NCI-H1092 (cell line): ENCODE measurements around the gene EIF1AD.

ENCODE experiments used
- DNase-seq: peaks from one replicate; lab custom pipeline; 2025; lab: John Stamatoyannopoulos, UW

The EIF1AD gene

DNA sequence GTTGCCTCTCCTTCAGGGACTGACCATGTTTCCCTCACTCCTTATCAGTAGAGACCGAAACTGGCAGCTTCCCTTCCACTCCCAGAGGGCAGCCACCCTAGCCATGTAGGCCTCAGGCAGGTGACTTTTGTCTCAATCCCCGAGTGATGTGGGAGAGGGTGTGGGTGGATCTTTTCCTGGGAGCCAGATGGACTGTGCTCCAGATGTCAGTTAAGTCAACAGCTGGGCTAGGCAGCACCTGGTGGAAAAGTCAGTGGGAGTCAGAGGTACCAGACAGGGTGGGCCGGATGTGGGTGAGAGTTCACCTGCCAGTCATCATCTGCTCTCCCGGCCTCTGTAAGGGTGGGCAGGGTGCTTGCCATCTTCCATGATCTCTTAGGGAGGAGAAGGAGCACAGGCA, 2.2 kb upstream of the EIF1AD start:
- DNase-seq, result no peak

DNA sequence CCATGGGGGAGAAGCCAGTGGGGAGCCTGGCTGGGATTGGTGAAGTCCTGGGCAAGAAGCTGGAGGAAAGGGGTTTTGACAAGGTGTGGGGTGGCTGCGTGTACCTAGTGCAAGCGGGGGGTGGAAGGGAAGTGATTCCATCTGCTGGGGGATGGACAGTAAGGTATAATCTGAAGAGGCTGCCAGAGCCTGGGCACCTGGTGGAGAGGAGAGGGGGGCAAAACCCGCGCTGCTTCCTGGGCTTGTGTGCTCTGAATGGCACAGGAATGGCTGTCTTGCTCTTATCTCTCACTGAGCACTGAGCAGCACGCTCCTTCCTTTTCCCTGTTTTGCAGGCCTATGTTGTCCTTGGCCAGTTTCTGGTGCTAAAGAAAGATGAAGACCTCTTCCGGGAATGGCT, 1.3 kb upstream of the EIF1AD start:
- no peak for DNase-seq

DNA sequence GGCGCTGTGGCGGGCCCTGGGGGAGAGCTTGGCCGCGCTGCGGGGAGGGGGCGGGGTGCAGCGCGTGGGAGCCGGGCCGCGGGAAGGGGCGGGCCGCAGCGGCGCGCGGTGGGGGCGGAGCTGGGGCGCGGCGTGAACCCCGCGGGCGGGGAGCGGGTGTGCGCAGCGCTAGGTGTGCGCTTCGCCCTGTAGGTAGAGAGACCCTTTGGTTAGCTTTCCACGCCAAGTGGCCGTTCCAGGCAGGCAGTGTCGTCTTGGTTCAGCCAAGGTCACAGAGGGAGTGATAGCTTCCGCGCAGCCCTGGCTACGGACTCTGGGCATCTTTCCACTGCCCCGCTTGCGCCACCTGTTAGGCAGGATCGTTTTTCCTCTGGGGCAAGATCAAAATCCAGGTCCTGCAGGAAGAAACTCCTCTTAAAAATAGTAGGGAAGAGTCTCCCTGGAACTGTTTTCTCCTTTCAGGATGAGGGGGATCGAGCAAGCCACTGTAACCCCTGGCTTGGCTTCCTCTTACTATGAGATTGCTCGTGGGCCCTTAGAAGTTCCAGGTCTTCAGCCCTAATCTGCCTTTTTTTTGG, 780 bp upstream of the EIF1AD start:
- no peak for DNase-seq

DNA sequence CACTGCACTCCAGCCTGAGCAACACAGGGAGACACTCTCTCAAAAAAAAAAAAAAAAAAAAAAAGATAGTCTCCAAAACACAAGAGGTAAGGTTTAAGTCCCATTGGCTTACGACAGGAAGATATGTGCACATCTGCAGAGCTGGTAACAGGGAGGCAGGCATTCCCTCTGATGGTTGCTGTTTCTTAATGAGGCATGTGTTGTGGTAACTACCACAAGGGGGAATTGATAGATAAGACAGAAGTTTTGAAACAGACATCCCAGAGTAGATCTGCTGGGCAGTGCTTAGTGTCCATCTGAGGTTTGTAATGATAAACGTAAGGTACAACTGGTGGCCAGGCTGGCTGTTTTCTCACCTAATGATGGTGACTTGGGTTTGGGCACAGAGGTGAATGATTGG, 4.7 kb downstream of the EIF1AD start:
- no peak for DNase-seq

DNA sequence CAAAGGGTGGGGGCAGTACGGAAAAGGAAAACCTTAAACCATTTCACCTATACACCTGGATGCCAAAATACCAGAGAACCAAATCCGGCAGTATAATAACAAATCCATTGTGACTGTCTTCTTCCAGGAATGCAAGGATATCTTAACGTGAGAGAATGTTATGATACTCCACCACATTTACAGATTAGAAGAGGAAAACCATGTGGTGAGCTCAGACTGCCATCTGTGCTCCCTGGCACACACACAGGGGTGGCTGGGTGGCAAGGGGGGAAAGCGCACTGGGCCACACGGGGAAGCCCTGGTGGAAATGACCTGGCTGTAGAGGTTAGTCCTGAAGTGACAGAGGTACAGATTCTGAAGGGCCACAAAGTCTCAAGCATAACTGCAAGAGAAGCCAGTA, 9.9 kb downstream of the EIF1AD start:
- DNase-seq, result no peak

DNA sequence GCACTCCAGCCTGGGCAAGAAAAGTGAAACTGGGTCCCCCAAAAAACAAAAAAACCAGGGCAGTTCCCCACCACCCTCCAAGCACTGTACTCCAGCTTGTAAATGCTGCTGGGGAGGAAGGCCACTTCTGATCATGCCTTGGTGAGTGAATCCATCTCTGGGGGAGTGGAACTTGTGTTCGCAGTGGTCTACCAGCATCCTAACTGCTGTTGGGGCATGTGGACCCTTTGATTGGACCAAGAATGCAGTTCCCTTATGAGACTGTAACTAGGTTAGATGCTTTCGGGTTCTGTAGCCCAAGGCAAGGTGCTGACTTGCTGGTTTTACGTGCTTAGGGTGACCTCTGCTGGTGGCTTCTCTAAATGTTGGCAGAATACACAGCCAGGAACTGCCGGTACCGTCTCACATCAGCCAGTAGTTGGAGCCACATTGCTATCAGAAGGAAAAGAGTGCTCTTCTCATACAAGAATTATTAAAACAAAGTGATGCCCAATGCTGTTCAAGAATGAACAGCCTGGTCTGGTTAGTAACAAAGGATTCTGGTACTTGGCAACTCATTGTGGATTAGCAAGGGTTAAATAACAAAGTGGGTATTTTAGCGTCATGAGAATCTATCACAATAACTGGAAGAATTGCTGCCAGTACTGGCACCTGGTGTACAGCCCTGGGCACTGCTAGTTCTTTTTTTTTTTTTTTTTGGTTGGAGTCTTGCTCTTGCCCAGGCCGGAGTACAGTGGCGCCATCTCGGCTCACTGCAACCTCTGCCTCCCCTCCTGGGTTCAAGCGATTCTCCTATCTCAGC, 13.0 kb downstream of the EIF1AD start:
- DNase-seq, result peak; percentile 93

DNA sequence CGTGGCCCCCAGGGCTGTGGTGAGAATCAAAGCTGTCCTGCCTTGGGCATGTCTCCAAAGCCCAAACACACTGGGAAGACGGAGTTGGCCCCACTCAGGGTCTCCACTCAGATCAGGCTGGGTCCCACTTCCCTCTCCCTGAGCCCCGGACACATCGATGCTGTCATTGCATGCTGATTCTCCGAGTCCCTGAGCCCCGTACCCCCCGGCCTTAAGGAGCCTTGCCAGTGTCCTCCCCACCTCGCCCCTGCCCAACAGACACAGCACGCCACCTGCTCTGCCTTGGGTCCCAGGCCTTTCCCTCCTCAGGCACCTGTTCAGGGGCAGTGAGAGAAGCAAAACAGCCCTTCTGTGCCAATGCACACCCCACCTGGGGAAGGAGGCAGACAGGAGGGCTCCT, 14.6 kb downstream of the EIF1AD start:
- no peak for DNase-seq

DNA sequence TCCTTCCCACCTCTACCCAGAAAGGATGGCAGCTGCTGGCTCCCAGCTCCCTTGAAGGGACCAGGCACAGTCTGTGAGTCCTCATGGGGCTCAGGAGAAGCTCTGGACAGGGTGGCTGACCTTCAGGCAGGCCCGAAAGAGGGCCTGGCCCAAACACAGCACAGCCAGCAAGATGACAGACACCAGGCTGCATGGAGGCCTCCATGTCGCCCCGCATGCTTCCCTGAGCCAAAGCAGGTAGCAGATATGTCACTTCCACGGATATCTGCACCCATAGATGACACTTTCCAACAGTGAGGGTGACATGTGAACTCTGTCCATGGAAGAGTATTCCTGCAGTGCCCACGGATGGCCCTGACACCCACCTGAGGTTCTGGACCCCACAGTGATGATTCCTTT, 18.4 kb downstream of the EIF1AD start:
- DNase-seq, result no peak

DNA sequence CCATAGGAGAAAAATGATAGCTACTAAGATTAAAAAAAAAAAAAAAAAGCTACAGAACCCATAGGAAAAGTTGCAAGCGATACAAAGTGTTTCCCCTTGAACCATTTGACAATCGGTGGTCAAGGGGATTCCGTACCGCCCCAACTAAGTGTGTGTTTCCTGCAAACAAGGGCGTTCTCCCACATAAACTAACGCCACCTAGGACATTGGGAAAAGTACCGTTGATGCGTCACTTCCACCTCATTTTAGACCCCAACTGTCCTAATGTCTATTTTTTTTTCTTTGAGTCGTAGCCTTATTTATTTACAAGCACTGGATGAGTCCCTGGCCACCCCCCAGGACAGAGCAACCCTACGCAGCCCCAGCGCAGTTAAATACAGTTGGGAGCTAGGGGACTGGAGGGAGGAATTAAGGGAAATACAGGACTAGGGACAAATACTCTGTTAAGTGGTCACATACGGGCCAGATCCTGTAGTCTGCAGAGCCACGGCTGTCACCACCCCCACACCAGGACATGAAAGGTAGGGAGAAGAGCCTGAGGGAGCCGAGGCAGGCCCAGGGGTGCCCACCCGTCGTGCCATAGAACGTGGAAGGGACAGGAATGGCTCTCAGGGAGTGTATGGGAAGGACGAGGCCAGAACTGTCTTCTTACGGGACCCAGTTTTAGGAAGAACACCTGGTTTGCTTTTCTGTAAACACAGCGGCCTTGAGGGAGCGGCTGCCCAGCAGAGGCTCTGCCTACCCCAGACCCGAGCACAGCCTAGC, 19.0 kb downstream of the EIF1AD start:
- DNase-seq, result no peak

DNA sequence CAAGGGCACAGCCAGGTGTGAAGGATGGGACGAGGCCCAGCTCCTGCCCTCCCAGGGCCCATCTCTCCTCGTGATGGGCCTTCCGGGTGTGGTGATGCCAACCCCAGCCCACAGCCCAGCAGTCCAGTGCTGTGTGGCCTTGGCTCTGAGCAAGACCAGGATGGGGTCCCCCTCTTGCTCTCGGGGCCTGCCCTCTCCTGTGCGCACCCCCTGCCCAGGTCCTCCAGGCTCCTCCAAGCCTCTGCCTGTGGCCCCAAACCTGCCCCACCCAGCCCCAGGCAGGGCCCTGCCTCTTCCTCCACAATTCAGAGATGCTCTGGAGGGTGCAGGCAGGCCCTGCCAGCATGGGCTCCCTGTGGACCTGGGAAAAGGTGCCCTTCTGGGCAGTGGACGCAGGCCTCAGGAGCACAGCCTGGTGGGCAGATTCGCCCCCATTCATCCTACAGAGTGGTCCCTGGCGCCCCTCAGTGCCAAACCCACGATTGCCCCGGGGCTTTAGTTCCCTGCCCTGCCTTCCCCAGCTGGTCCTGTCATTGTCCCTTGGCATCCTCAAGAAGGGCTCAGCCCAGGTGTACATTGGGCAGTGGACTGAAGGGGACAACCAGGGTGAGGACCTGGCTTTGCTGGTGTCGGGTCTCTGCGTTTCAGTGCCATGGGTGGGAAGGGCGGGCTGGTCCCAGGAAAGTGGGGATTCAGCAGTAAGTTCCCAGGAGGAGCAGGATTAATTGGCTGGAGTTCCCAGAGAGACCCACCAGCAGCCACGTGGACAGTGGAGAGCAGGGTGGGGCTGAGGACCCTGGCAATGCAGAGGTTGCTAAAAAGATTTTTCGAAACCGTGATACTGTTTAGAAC, 19.8 kb downstream of the EIF1AD start:
- DNase-seq, result no peak

DNA sequence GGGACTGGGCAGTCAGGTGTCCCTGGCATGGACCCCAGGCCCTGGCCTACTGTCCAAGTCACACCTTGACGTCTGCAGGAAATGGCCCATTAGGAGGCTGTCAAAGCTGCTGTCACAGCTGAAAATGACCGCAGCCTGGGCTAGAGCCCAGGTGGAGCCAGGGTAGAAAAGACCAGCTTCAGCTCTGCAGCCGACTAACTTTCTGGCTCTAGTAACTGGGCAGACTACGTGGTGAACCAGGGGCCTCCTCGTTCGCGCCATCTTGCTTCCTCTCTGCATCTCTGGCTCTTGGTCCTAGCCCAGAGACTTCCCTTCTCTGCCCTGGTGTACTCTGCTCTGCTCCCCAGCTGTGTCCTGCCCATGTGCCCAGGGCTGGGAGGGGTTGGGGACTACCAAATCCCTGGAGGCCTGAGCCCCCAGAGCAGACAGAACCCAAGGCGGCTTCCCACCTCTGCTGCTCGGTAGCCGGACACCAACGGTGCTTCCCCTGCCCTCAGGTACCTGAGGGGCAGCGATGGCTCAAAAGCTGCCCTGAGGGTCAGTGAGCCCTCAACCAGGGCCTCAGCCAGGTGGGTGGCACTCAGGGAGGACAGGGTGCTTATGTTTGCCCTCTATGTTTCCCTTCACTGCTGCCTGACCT, 20.7 kb downstream of the EIF1AD start:
- no peak for DNase-seq

DNA sequence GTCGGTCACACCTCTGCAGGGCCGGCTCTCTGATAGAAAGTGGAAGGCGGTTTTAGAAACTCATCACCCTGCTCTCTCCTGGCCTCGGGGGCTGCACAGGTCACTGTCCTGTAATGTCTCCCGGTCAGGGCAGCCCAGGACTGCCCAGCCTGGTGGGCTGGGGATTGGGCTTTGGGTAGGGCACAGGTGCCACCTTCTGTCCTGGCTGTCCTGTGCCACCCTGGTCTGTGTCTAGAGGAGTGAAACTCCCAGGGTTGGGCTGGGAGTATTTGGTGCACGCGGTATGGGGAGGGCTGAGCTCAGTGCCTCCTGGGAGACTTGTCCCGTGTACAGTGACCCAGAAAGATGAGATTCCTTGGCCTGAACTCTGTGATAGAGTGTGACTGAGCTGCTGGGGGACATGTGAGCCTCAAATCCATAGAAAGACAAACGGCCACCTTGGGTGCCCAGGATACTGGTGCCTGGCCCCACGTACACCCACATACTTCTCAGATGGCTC, 22.6 kb downstream of the EIF1AD start:
- no peak for DNase-seq

DNA sequence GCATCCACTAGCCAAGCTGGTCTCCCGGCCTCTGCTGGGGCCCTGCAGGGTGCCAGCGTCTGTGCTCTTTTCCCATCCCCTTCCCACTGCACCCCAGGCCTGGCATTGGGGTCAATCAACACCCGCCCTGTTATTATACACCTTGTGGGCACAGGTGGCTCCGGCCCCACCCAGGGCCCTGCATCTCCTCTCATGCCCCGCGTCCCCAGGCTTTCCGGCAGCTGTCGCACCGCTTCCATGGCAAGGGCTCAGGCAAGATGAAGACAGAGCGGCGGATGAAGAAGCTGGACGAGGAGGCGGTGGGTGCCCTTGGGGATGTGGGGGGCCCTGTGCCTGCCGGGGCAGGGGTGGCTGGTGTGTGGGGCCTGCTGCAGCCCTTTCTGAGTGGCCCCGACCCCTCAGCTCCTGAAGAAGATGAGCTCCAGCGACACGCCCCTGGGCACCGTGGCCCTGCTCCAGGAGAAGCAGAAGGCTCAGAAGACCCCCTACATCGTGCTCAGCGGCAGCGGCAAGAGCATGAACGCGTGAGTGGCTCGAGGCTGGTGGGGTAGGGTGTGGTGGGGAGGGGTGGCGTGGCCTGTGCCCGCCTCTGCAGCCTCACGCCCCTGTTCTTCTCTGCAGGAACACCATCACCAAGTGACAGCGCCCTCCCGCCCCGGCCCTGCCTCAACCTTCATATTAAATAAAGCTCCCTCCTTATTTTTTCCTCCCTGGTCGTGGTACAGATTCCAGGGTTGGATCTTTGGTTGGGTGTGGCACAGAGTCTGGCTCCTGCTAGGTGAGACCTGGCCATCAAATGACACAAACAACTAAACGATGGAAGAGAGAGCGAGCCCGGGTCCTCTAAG, 23.3 kb downstream of the EIF1AD start:
- no peak for DNase-seq

DNA sequence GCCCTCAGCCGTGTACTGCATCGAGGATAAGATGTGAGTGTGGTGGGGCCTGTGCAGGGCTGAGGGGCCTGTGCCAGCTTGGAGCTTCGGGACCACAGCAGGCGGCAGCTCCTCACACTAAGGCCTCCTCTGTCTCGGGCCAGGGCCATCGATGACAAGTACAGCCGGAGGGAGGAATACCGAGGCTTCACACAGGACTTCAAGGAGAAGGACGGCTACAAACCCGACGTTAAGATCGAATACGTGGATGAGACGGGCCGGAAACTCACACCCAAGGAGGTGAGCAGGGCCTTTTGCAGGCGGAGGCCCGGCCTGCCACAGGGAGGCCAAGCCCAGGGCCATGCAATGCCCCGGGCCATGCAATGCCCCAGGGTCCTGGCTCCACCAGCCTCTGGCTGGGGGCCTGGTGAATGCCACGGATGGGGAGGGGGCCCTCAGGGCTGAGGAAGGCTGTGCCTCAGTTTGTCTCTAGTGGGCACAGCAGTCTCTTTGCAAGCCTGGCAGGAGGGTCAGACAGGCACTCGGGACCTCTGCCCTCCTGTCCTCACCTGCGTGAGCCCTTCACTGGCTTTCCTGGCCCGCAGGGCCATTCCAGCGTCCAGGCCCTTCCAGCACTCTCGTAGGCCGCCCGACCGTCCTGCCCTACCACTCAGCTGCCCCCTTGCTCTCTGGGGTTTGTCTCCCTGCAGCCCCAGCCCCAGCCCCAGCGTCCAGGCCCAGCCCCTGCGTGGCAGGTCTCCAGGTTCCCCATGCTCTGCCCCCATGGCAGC, 24.2 kb downstream of the EIF1AD start:
- no peak for DNase-seq

DNA sequence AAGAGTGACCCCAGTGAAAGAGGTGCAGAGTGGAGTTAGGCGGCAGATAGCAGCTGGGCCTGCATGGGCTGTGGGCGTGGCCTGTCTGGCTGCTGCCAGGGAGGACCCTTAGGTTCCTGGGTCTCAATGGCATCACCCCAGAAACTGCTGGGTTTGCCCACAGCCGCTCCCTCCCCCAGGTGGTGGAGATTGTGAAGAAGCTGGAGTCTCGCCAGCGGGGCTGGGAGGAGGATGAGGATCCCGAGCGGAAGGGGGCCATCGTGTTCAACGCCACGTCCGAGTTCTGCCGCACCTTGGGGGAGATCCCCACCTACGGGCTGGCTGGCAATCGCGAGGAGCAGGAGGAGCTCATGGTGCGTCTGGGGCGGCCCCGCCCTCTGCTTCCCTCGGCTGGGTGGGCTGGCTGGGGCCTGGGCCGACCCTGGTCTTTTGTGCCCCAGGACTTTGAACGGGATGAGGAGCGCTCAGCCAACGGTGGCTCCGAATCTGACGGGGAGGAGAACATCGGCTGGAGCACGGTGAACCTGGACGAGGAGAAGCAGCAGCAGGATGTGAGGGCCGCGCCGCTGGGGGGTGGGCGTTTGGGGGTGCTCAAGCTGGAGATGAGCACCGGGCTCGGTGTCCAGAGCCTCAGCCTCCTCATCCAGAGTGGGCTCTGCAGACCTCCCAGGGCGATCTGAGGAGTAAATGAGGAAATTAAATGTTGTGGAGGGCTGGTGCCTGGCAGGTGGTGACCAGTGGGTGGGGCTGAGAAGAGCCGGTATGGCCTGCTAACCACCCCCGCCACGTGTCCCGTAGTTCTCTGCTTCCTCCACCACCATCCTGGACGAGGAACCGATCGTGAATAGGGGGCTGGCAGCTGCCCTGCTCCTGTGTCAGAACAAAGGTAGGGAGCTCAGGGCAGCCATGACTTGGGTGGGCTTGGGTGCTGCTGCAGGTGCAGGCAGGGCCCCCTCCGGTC, 25.5 kb downstream of the EIF1AD start:
- no peak for DNase-seq

DNA sequence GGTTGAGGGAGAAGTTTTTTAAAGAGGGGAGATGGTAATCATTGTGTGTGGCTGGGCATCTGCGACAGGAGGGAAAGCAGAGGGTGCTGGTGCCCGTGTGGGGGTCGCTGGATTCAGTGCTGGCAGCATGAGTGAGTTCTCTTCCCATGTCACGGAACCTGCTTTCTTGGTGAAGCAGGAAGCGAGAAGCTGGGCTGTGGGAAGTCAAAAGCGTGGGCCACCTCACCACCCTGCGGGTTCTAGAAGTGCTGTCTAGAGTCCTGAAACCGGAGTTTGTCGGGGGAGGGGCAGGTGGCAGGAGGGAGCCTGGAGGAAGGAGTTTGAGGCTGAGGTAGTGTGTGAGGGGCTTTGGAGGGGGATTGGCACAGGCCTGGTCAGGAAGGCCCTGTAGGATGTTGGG, 26.2 kb downstream of the EIF1AD start:
- DNase-seq, result no peak

DNA sequence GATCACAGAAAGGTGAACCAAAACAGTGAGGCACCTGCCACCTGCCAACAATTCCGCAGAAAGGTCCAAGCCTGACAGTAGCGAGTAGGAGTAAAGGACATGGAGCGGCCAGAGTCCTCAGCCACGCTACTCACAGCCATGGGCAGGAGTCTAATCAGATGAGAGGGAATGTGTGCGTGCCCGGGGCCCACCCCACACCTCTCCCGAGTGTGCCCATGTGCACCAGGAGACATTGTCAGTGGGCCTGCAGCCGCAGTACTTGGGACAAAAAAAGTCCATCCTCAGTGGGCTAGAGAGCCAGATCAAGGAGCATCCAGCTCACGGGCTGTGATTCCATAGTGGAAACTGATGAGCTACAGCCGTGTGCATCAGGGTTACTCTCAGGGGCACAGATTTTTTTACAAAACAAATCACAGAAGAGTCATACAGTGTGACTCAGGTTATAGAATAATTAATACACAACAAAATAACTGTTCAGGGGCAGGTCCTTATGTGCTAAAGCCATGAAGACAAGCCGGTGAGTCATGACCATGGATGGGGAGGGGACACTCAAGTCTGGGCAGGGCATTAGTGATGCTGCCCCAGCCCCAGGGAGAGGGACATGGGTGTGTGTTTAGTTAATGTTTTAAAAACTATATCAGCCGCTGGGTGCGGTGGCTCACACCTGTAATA, 28.4 kb downstream of the EIF1AD start:
- no peak for DNase-seq

DNA sequence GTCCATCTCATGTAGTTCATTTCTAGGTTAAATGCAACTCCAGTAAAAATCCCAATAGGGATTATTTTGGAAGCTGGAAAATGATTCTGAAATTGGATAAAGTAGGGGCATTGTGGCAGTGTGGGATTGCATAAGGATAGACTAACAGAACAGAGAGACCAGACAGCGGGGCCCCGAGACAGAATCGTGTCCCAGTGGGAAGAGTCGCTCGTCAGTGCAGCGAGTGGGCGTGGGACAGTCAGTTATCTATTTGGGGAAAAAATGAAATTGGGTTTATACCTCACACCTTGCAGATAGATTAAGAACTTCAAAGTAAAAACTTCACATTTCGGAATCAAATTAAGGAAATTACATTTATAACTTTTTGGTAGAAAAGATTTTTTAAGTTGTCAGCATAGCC, 29.8 kb downstream of the EIF1AD start:
- no peak for DNase-seq
